Stomach smooth muscle (tissue), 2 donors: ENCODE results near the gene PRPH.
"Not testable (repeated sequence)": the region's sequence is repeated elsewhere in the genome, so short reads cannot be mapped to it uniquely, and the experiment has no call there.

ENCODE experiments used
- H3K27ac ChIP-seq: one replicate; pipeline ENCODE4 v1.7.0; 2013; ENCODE audit warnings: mild to moderate bottlenecking, low read length, inconsistent platforms
- H3K27me3 ChIP-seq, 2 donors: one replicate each; pipeline ENCODE4 v1.7.0; 2013; ENCODE audit warnings: low read length in 2 of 2; ENCODE audit not compliant: insufficient read depth in 2 of 2, control insufficient read depth in 1 of 2
- H3K36me3 ChIP-seq, 2 donors: one replicate each; pipeline ENCODE4 v1.7.0; 2013; ENCODE audit warnings: low read length in 2 of 2; ENCODE audit not compliant: control insufficient read depth in 2 of 2, insufficient read depth in 2 of 2
- H3K4me1 ChIP-seq: one replicate; pipeline ENCODE4 v1.7.0; 2013; ENCODE audit warnings: low read length; ENCODE audit not compliant: control insufficient read depth, insufficient read depth
- H3K4me3 ChIP-seq, 2 donors: one replicate each; pipeline ENCODE4 v1.7.0; 2013; ENCODE audit warnings: low read length in 2 of 2
- H3K9ac ChIP-seq, 2 donors: one replicate each; pipeline ENCODE4 v1.7.0; 2013; ENCODE audit warnings: low read length in 2 of 2, mild to moderate bottlenecking in 1 of 2
- H3K9me3 ChIP-seq, 2 donors: one replicate each; pipeline ENCODE4 v1.7.0; 2013; ENCODE audit warnings: low read length in 2 of 2; ENCODE audit not compliant: control insufficient read depth in 2 of 2
- donor health status: healthy.
- donor health status: Pancreatic carcinoma.

Gene PRPH

GRCh38 chr12:49279706-49280159 is 15.2 kb upstream of the PRPH start:
- H3K27ac ChIP-seq = no peak overlapping the region
- no peaks in the 10 kb centered on the region for H3K9me3 ChIP-seq
- H3K9ac ChIP-seq = no peak overlapping the region
- no peaks in the 10 kb centered on the region for H3K4me1 ChIP-seq
- H3K4me3 ChIP-seq = no peak overlapping the region
- peaks cover 7 to 12% of the 10 kb centered on the region in 2 donors for H3K27me3 ChIP-seq
- H3K36me3 ChIP-seq = no peaks in the 10 kb centered on the region

- H3K9ac ChIP-seq, H3K27ac ChIP-seq, H3K9me3 ChIP-seq, H3K4me1 ChIP-seq, H3K36me3 ChIP-seq, H3K4me3 ChIP-seq: not testable (repeated sequence)
- peaks cover 7 to 12% of the 10 kb centered on the region in 2 donors for H3K27me3 ChIP-seq
Measured at GRCh38 chr12:49280545-49280944, 14.4 kb upstream of the PRPH start.

GRCh38 chr12:49282302-49282701 is 12.6 kb upstream of the PRPH start:
- H3K9me3 ChIP-seq = no peaks in the 10 kb centered on the region
- no peaks in the 10 kb centered on the region for H3K4me1 ChIP-seq

GRCh38 chr12:49282740-49283375 is 12.1 kb upstream of the PRPH start:
- not testable (repeated sequence) for H3K4me3 ChIP-seq, H3K4me1 ChIP-seq, H3K36me3 ChIP-seq, H3K27ac ChIP-seq, H3K9me3 ChIP-seq, H3K9ac ChIP-seq
- peaks cover 7 to 14% of the 10 kb centered on the region in 2 donors for H3K27me3 ChIP-seq

More at GRCh38 chr12:49282302-49282701, 12.6 kb upstream of the PRPH start:
- Histone ChIP-seq H3K27me3 (peaks cover 7 to 15% of the 10 kb centered on the region in 2 donors), H3K9ac (no peak overlapping the region), H3K36me3 (no peaks in the 10 kb centered on the region), H3K4me3 (no peak overlapping the region), H3K27ac (no peak overlapping the region)

GRCh38 chr12:49283541-49284429 is 11.2 kb upstream of the PRPH start:
- Histone ChIP-seq H3K27ac (no peak overlapping the region), H3K9me3 (no peaks in the 10 kb centered on the region), H3K4me3 (no peak overlapping the region), H3K36me3 (no peaks in the 10 kb centered on the region), H3K27me3 (peaks cover 11 to 19% of the 10 kb centered on the region in 2 donors), H3K9ac (no peak overlapping the region), H3K4me1 (no peaks in the 10 kb centered on the region)

- no peaks in the 10 kb centered on the region for H3K9me3 ChIP-seq
- H3K27ac ChIP-seq = no peak overlapping the region
- no peak overlapping the region for H3K4me3 ChIP-seq
- no peaks in the 10 kb centered on the region for H3K36me3 ChIP-seq
- H3K4me1 ChIP-seq = no peaks in the 10 kb centered on the region
- H3K27me3 ChIP-seq = peaks cover 14 to 18% of the 10 kb centered on the region in 2 donors
- H3K9ac ChIP-seq = no peak overlapping the region
Measured at GRCh38 chr12:49284672-49285071, 10.3 kb upstream of the PRPH start.

- no peak overlapping the region for H3K27ac ChIP-seq
- no peak overlapping the region for H3K4me3 ChIP-seq
- H3K36me3 ChIP-seq = no peaks in the 10 kb centered on the region
- no peaks in the 10 kb centered on the region for H3K9me3 ChIP-seq
- H3K9ac ChIP-seq = no peak overlapping the region
- H3K27me3 ChIP-seq = peaks cover 9 to 13% of the 10 kb centered on the region in 2 donors
- no peaks in the 10 kb centered on the region for H3K4me1 ChIP-seq
Measured at GRCh38 chr12:49287876-49288275, 7.1 kb upstream of the PRPH start.

GRCh38 chr12:49288412-49288853 is 6.5 kb upstream of the PRPH start:
- no peaks in the 10 kb centered on the region for H3K36me3 ChIP-seq
- H3K4me1 ChIP-seq = peaks cover 3% of the 10 kb centered on the region
- no peak overlapping the region for H3K9ac ChIP-seq
- H3K27me3 ChIP-seq = peaks cover 9 to 13% of the 10 kb centered on the region in 2 donors
- H3K9me3 ChIP-seq = no peaks in the 10 kb centered on the region
- no peak overlapping the region for H3K27ac ChIP-seq
- no peak overlapping the region for H3K4me3 ChIP-seq

- Histone ChIP-seq H3K36me3 (no peaks in the 10 kb centered on the region), H3K9ac (no peak overlapping the region), H3K27me3 (peaks cover 7 to 15% of the 10 kb centered on the region in 2 donors), H3K4me3 (no peak overlapping the region), H3K27ac (no peak overlapping the region), H3K4me1 (peaks cover 6% of the 10 kb centered on the region), H3K9me3 (no peaks in the 10 kb centered on the region)
Measured at GRCh38 chr12:49288922-49289555, 5.9 kb upstream of the PRPH start.

GRCh38 chr12:49292729-49293055 is 2.3 kb upstream of the PRPH start:
- no peaks in the 10 kb centered on the region for H3K9me3 ChIP-seq
- peaks cover 24% of the 10 kb centered on the region for H3K4me1 ChIP-seq
- H3K36me3 ChIP-seq = no peaks in the 10 kb centered on the region
- H3K27me3 ChIP-seq = peaks cover 37% of the 10 kb centered on the region in 2 donors
- H3K27ac ChIP-seq = no peak overlapping the region
- no peak overlapping the region for H3K9ac ChIP-seq
- H3K4me3 ChIP-seq = no peak overlapping the region
